Omental fat pad (tissue), 4 donors: ENCODE data around the gene NRXN2. TPM values are rescaled to one million over a fixed set of nuclear protein-coding genes. Genes with fewer than 3 reads are reported as not detected.

Experiments used
- ATAC-seq: fragments of 150-250 bp; one replicate; pipeline ENCODE4 v1.9.1; 2016; ENCODE audit warnings: mild to moderate bottlenecking, moderate library complexity; ENCODE audit not compliant: low FRiP score
- DNase-seq: peaks from one replicate; pipeline ENCODE4 v3.0.0-alpha.2; 2019; ENCODE audit warnings: low spot score
- total RNA-seq, 4 donors: library from RNA; depleted of rRNA; stranded (reverse); fragments of >200 nt; gene quantifications; one replicate each; pipeline ENCODE4 v1.1.0, GENCODE V29; 2016
- TF ChIP-seq, protein P1 (sequence below), 3 donors: fragments of 450-650 bp; IDR thresholded peaks; one replicate each; pipeline ENCODE4 v1.5.1; 2016 to 2017; ENCODE audit warnings: antibody characterized with exemption in 3 of 3, mild to moderate bottlenecking in 3 of 3, moderate library complexity in 2 of 3

The NRXN2 gene
- total RNA-seq, 4 donors from 2014 or later: 1.5 to 6.3 (median 3.4) TPM

DNA sequence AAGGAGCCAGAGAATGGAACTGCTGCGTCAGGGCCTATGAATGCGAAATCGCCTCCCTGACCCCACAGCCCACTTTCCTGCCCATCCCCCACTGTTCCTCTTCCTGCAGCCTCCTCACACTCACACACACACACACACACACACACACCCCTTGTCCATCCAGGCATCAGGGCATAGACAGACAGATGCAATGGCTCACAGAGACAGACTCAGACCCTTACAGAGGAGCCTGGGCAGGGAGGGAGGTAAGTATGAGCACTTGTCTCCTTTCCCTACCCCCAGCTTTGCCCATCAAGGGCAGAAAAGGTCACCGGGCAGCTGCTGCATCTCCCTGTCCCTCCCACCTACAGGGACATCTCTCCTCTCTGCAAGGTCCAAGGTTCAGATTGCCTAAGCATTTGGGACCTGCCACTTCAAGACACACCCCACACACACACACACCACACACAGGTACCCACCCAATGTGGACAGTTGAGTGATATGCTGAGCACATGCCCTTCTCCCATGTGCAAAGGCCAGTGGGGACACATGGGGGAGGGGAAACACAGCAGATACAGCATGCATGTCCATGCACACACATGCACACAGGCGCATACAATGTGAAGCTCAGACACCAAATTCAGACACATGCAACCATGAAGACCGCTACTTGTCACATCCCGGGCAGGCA lies 2.0 kb upstream of the NRXN2 start:
- TF ChIP-seq, protein P1, sequence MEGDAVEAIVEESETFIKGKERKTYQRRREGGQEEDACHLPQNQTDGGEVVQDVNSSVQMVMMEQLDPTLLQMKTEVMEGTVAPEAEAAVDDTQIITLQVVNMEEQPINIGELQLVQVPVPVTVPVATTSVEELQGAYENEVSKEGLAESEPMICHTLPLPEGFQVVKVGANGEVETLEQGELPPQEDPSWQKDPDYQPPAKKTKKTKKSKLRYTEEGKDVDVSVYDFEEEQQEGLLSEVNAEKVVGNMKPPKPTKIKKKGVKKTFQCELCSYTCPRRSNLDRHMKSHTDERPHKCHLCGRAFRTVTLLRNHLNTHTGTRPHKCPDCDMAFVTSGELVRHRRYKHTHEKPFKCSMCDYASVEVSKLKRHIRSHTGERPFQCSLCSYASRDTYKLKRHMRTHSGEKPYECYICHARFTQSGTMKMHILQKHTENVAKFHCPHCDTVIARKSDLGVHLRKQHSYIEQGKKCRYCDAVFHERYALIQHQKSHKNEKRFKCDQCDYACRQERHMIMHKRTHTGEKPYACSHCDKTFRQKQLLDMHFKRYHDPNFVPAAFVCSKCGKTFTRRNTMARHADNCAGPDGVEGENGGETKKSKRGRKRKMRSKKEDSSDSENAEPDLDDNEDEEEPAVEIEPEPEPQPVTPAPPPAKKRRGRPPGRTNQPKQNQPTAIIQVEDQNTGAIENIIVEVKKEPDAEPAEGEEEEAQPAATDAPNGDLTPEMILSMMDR (IDR thresholded peaks at IDR 0.05): no peak
- no peak for ATAC-seq
- DNase-seq: no peak

DNA sequence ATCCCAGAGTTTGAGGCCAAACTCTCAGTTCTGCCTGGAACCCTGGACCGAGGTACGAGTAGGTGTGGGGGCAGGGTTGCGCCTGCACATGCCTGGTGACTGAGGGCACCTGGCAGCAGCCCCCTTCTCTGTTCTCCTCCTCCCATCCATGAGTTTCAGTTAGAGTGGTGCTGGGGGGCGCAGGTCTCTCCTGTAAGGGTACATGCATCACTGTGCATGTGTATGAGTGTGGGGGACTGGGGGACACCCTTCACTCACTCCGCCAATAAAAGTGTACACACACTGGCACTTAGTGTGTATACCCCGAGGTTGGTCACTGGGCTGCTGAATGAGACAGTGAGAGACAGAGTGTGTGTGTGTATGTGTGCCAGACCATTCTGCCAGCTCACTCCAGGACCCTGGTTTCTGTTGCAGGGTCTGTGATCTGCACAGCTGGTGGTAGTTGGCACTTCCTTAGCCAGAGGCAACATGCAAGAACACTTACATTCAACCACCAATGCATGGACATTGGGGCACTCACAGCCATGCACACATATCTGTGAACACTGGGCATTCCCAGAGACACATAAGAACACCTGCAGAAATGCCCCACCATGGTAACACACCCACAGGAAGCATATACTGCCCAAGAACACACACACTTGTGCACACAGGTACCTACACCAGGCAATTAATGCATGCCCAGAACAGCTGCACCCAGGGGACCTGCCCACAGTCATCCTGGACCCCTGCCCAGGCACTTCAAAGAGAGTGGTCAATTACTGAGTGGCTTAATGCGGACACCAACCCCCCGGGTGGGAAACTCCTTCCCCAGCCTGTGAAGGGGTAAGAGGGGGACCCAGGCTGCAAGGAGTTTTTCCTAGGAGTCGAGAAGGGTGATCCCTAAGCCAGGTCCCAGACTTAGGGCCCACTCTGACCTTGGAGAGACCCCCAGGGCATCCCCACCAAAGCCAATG lies 1.2 kb upstream of the NRXN2 start:
- TF ChIP-seq, protein P1 (IDR thresholded peaks at IDR 0.05): no peak
- ATAC-seq: no peak
- DNase-seq: no peak

- no peak for ATAC-seq
- no peak for DNase-seq
- TF ChIP-seq, protein P1 (IDR thresholded peaks at IDR 0.05): no peak
Observed at GRCh38 chr11:64722141-64723065, 594 bp downstream of the NRXN2 start.

- TF ChIP-seq, protein P1 (IDR thresholded peaks at IDR 0.05): no peak
- no peak for ATAC-seq
Observed at GRCh38 chr11:64721359-64721699, 1.7 kb downstream of the NRXN2 start.

GRCh38 chr11:64720640-64721358 lies 2.2 kb downstream of the NRXN2 start:
- DNase-seq: no peak
- TF ChIP-seq, protein P1 (IDR thresholded peaks at IDR 0.05): no peak
- ATAC-seq: no peak

More at GRCh38 chr11:64721359-64721699, 1.7 kb downstream of the NRXN2 start:
- DNase-seq: no peak

DNA sequence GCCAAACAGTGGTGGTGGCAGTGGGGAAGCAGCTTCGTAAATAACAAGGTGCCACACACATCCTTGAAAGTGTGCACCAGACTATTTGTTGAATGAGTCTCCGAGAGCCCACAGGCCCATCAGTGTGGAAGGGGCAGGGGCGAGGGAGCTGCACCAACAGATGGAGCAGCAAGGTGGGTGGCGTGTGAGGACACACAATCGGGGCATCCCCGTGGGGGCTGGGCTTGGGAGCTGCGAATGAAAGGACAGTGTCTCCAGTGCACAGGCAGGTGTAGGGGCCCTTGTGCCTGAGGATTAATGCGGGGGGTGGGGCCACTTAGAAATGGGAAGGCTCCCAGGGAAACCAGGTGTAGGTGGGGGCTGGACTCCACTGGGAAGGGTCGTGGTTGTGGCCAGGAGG lies 2.8 kb downstream of the NRXN2 start:
- DNase-seq (no peak), ATAC-seq (no peak)
- TF ChIP-seq, protein P1 (IDR thresholded peaks at IDR 0.05): no peak
